HCT116 (cell line): ENCODE measurements around the gene UGP2. TPM values are rescaled to one million over a fixed set of nuclear protein-coding genes. Genes with fewer than 3 reads are reported as not detected.

Experiments
- ATAC-seq: fragments of 200-7000 bp; cut with Tn5 transposase; 2 replicates; pipeline ENCODE4 v1.9.1; 2020; ENCODE audit warnings: mild to moderate bottlenecking, moderate library complexity
- BruUV-seq: library from RNA; stranded (reverse); fragments of 400-500 nt; replicated peaks from 2 replicates; lab custom pipeline; 2021; lab: Mats Ljungman, UMichigan
- CTCF ChIA-PET: fragments of 300-600 bp; sonication (Branson Sonifier 250); formaldehyde crosslinking; loops from one replicate; lab custom pipeline; 2021; ENCODE audit warnings: antibody characterized with exemption; lab: Charles Lee
- POLR2A ChIA-PET: fragments of 300-600, 350-600 bp; sonication (Branson Sonifier 250); formaldehyde crosslinking; loops from one replicate; lab custom pipeline; 2021; ENCODE audit warnings: antibody characterized with exemption; lab: Charles Lee
- RAD21 ChIA-PET, 2 experiments: fragments of 300-600 bp; sonication (Branson Sonifier 250); formaldehyde crosslinking; loops; one replicate each; lab custom pipeline; 2023; ENCODE audit warnings: low total read pairs in 2 of 2; ENCODE audit not compliant: uncharacterized antibody in 2 of 2, unreplicated experiment in 2 of 2, low non-redundant PET in 1 of 2; lab: Charles Lee
- DNase-seq: peaks from one replicate; pipeline ENCODE4 v3.0.0-alpha.2; 2010; ENCODE audit warnings: low read depth, low spot score
- H2AFZ ChIP-seq: fragments of 200-600 bp; shearing (Covaris generic), sonication (generic); 2 replicates; pipeline ENCODE4 v1.6.1; 2017; ENCODE audit warnings: low read depth, mixed run types, mixed read lengths, antibody characterized with exemption, low read length; ENCODE audit not compliant: poor library complexity, severe bottlenecking
- H3K27ac ChIP-seq: 2 replicates; pipeline ENCODE4 v1.5.1; 2012; ENCODE audit warnings: low read depth, low read length
- H3K27me3 ChIP-seq: fragments of 200-600 bp; sonication (generic); 2 replicates; pipeline ENCODE4 v1.6.1; 2016; ENCODE audit warnings: mixed run types, low read length, mixed read lengths; ENCODE audit not compliant: insufficient read depth
- H3K36me3 ChIP-seq, 2 experiments: fragments of 200-500 bp in 1 of 2; fragments of 200-600 bp in 1 of 2; sonication (Bioruptor generic) in 1 of 2; sonication (generic) in 1 of 2; 2 replicates each; pipeline versions ENCODE4 v1.5.1 to v1.6.1; 2014 to 2016; ENCODE audit warnings: low read length in 2 of 2, inconsistent platforms in 1 of 2, mixed read lengths in 1 of 2, mixed run types in 1 of 2; ENCODE audit not compliant: insufficient read depth in 2 of 2, control insufficient read depth in 1 of 2
- H3K4me1 ChIP-seq, 2 experiments: fragments of 200-600 bp in 1 of 2; sonication (generic) in 1 of 2; 2 replicates each; pipeline versions ENCODE4 v1.5.1 to v1.6.1; 2012 to 2017; ENCODE audit warnings: low read length in 2 of 2, inconsistent platforms in 1 of 2, mild to moderate bottlenecking in 1 of 2, mixed read lengths in 1 of 2, mixed run types in 1 of 2, moderate library complexity in 1 of 2; ENCODE audit not compliant: insufficient read depth in 2 of 2, control insufficient read depth in 1 of 2
- H3K4me2 ChIP-seq: fragments of 200-600 bp; sonication (generic); 2 replicates; pipeline ENCODE4 v1.6.1; 2017; ENCODE audit warnings: mixed run types, low read length, mixed read lengths
- H3K4me3 ChIP-seq, 2 experiments: fragments of 200-600 bp in 1 of 2; sonication (generic) in 1 of 2; replicated peaks in 1 of 2; 2 replicates each; pipeline ENCODE4 v1.5.1; 2011 to 2016; ENCODE audit warnings: low read length in 2 of 2, control low read depth in 1 of 2, low read depth in 1 of 2, mild to moderate bottlenecking in 1 of 2, mixed read lengths in 1 of 2, mixed run types in 1 of 2
- H3K79me2 ChIP-seq: fragments of 200-600 bp; sonication (generic); 2 replicates; pipeline ENCODE4 v1.6.1; 2017; ENCODE audit warnings: mild to moderate bottlenecking, mixed run types, low read length, moderate library complexity, mixed read lengths; ENCODE audit not compliant: insufficient read depth
- H3K9ac ChIP-seq: fragments of 200-600 bp; sonication (generic); 2 replicates; pipeline ENCODE4 v1.6.1; 2016; ENCODE audit warnings: low read length, mixed read lengths
- H3K9me2 ChIP-seq: fragments of 200-600 bp; sonication (generic), shearing (Covaris generic); 2 replicates; pipeline ENCODE4 v1.6.1; 2017; ENCODE audit warnings: mixed run types, mild to moderate bottlenecking, moderate library complexity; ENCODE audit not compliant: insufficient read depth
- H3K9me3 ChIP-seq, 2 experiments: fragments of 200-500 bp in 1 of 2; fragments of 200-600 bp in 1 of 2; sonication (Bioruptor generic) in 1 of 2; sonication (generic) in 1 of 2; 2 replicates each; pipeline ENCODE4 v1.6.1; 2014 to 2017; ENCODE audit warnings: low read length in 2 of 2, mixed read lengths in 2 of 2, inconsistent platforms in 1 of 2, low read depth in 1 of 2, mild to moderate bottlenecking in 1 of 2, mixed run types in 1 of 2, moderate library complexity in 1 of 2; ENCODE audit not compliant: control insufficient read depth in 1 of 2, insufficient read depth in 1 of 2
- H4K20me1 ChIP-seq: fragments of 200-600 bp; sonication (generic), shearing (Covaris generic); 2 replicates; pipeline ENCODE4 v1.6.1; 2017; ENCODE audit warnings: mixed run types, mild to moderate bottlenecking, moderate library complexity; ENCODE audit not compliant: insufficient read depth
- CEBPB ChIP-seq: IDR thresholded peaks from 2 replicates; pipeline ENCODE4 v1.6.1; 2012; ENCODE audit warnings: low read depth
- CTCF ChIP-seq, 3 experiments: fragments of 200-600 bp in 1 of 3; sonication (generic) in 1 of 3; IDR thresholded peaks in 2 of 3; conservative IDR thresholded peaks in 1 of 3; 2 replicates each; pipeline ENCODE4 v1.5.1; 2012 to 2017; ENCODE audit warnings: low read depth in 2 of 3, low read length in 2 of 3, antibody characterized with exemption in 1 of 3, borderline replicate concordance in 1 of 3, control low read depth in 1 of 3, mild to moderate bottlenecking in 1 of 3, mixed read lengths in 1 of 3, mixed run types in 1 of 3, moderate library complexity in 1 of 3; ENCODE audit not compliant: insufficient read depth in 1 of 3
- EGR1 ChIP-seq: IDR thresholded peaks from 2 replicates; pipeline ENCODE4 v1.6.1; 2012; ENCODE audit warnings: low read depth
- ELF1 ChIP-seq: IDR thresholded peaks from 2 replicates; pipeline ENCODE4 v1.6.1; 2012; ENCODE audit warnings: low read depth, borderline replicate concordance
- EZH2phosphoT487 ChIP-seq: fragments of 200-600 bp; IDR thresholded peaks from 2 replicates; pipeline ENCODE4 v1.6.1; 2018; ENCODE audit warnings: antibody characterized with exemption, borderline replicate concordance
- FOSL1 ChIP-seq: IDR thresholded peaks from 2 replicates; pipeline ENCODE4 v1.6.1; 2012; ENCODE audit warnings: low read depth
- JUND ChIP-seq: IDR thresholded peaks from 2 replicates; pipeline ENCODE4 v1.6.1; 2012
- POLR2AphosphoS5 ChIP-seq: IDR thresholded peaks from 2 replicates; pipeline ENCODE4 v1.6.1; 2011; ENCODE audit warnings: mild to moderate bottlenecking, low read depth, low read length, moderate library complexity
- RAD21 ChIP-seq: IDR thresholded peaks from 2 replicates; pipeline ENCODE4 v1.6.1; 2012; ENCODE audit warnings: low read depth, mild to moderate bottlenecking
- REST ChIP-seq: IDR thresholded peaks from 2 replicates; pipeline ENCODE4 v1.6.1; 2012; ENCODE audit warnings: low read depth
- SIN3A ChIP-seq: IDR thresholded peaks from 2 replicates; pipeline ENCODE4 v1.6.1; 2012; ENCODE audit warnings: low read depth
- SP1 ChIP-seq: IDR thresholded peaks from 2 replicates; pipeline ENCODE4 v1.6.1; 2012; ENCODE audit warnings: low read depth
- SRF ChIP-seq: IDR thresholded peaks from 2 replicates; pipeline ENCODE4 v1.6.1; 2012; ENCODE audit warnings: low read depth
- TCF7L2 ChIP-seq: IDR thresholded peaks from 2 replicates; pipeline ENCODE4 v1.7.0; 2011; ENCODE audit warnings: borderline replicate concordance, inconsistent platforms; ENCODE audit not compliant: insufficient read depth, insufficient read length; ENCODE audit errors: extremely low read depth
- ZFX ChIP-seq: fragments of 450-650 bp; IDR thresholded peaks from 2 replicates; pipeline ENCODE4 v1.6.1; 2017
- ZNF274 ChIP-seq: fragments of 200-500 bp; sonication (Bioruptor generic); IDR thresholded peaks from 2 replicates; pipeline ENCODE4 v1.6.1; 2014; ENCODE audit warnings: mild to moderate bottlenecking, low read depth, low read length, inconsistent platforms
- intact Hi-C: fragments of 100-400 bp; cut with micrococcal nuclease; formaldehyde crosslinking; loops from 2 replicates; pipeline ENCODE4 v1.10.0; 2022
- total RNA-seq: library from RNA; stranded (reverse); gene quantifications from one replicate; pipeline ENCODE4 v1.2.1, GENCODE V29; 2021; ENCODE audit not compliant: unreplicated experiment

The UGP2 gene
- total RNA-seq, 1 experiment from 2014 or later, result 57.1 TPM

- ATAC-seq, result no peak
- RAD21 ChIA-PET, result no interaction called here
- H3K9me2 ChIP-seq, result no peaks in the 10 kb centered on the region
- BruUV-seq, result no TSS peak
- H3K79me2 ChIP-seq, result no peaks in the 10 kb centered on the region
- intact Hi-C loops, result no loop called here
- no peak overlapping the region for H2AFZ ChIP-seq
- H3K36me3 ChIP-seq, result no peaks in the 10 kb centered on the region
- no peak for DNase-seq
- POLR2A ChIA-PET, result no interaction called here
- H3K4me3 ChIP-seq, result no peak overlapping the region
- CTCF ChIA-PET, result no interaction called here
- no peak overlapping the region for H3K27ac ChIP-seq
- H3K9ac ChIP-seq, result no peak overlapping the region
- no peak overlapping the region for H3K4me2 ChIP-seq
- no peak for TF ChIP-seq SIN3A
- no peak for TF ChIP-seq EGR1
- TF ChIP-seq RAD21, result no peak
- TF ChIP-seq POLR2AphosphoS5, result no peak
- no peak for TF ChIP-seq ZNF274
- TF ChIP-seq, all 23 proteins: peak for 0
- no peaks in the 10 kb centered on the region for H3K27me3 ChIP-seq
- H3K9me3 ChIP-seq, result no peaks in the 10 kb centered on the region
- peaks cover 0 to 2% of the 10 kb centered on the region in 2 experiments; a peak in 2 of 4 replicates for H3K4me1 ChIP-seq
- H4K20me1 ChIP-seq, result no peaks in the 10 kb centered on the region
These were observed 19.2 kb upstream of the UGP2 start for GRCh38 chr2:63822478-63822877.

GRCh38 chr2:63827749-63828148 lies 13.9 kb upstream of the UGP2 start:
- H3K4me2 ChIP-seq, result peak overlapping the region; percentile 55
- intact Hi-C loops, result no loop called here
- H3K9me3 ChIP-seq, result no peaks in the 10 kb centered on the region
- no peaks in the 10 kb centered on the region for H3K36me3 ChIP-seq
- no peak overlapping the region for H3K27ac ChIP-seq
- H3K9ac ChIP-seq, result no peak overlapping the region
- H3K27me3 ChIP-seq, result no peaks in the 10 kb centered on the region
- H2AFZ ChIP-seq, result peak overlapping the region; percentile 56
- DNase-seq (peak; percentile 32), ATAC-seq (peak; percentile 91)
- ChIA-PET POLR2A (interaction anchor here (0.6 to 0.9 kb wide), 2 partner anchors 9 to 14 kb away, joined by 3 to 4 read pairs; partner anchors contain the start of gene UGP2), CTCF (no interaction called here), RAD21 (no interaction called here)
- H3K4me3 ChIP-seq, result no peak overlapping the region; a peak in 1 of 4 replicates
- no peaks in the 10 kb centered on the region for H3K9me2 ChIP-seq
- BruUV-seq, result no TSS peak
- H3K79me2 ChIP-seq, result no peaks in the 10 kb centered on the region
- TF ChIP-seq JUND (peak; percentile 52), CEBPB (peak; percentile 34; the same call in 1 of the 2 replicates), SIN3A (peak; percentile 32; the same call in 1 of the 2 replicates), CTCF (IDR thresholded peaks at IDR 0.05 in 2 of 3, conservative IDR thresholded peaks at IDR 0.05 in 1 of 3; ENCODE audit: borderline replicate concordance in 1 of 3, insufficient read depth in 1 of 3, low read depth in 2 of 3, low read length in 2 of 3) (no peak), SRF (no peak), TCF7L2 (peak; percentile 62), ZFX (no peak), FOSL1 (peak; percentile 29; the same call in 1 of the 2 replicates), ELF1 (no peak), SP1 (peak; percentile 19; the same call in 1 of the 2 replicates), EZH2phosphoT487 (no peak), REST (no peak)
- no peaks in the 10 kb centered on the region for H4K20me1 ChIP-seq
- peaks cover 2 to 13% of the 10 kb centered on the region in 2 experiments; a peak in 2 of 4 replicates for H3K4me1 ChIP-seq
